ENCODE results near the gene ADGRG7. TPM values are rescaled to one million over a fixed set of nuclear protein-coding genes. Genes with fewer than 3 reads are reported as not detected.

The ADGRG7 gene
- total and polyA plus RNA-seq, 2 donors (not counting 1 experiment from before 2014, with no cell fraction given), result not detected

DNA sequence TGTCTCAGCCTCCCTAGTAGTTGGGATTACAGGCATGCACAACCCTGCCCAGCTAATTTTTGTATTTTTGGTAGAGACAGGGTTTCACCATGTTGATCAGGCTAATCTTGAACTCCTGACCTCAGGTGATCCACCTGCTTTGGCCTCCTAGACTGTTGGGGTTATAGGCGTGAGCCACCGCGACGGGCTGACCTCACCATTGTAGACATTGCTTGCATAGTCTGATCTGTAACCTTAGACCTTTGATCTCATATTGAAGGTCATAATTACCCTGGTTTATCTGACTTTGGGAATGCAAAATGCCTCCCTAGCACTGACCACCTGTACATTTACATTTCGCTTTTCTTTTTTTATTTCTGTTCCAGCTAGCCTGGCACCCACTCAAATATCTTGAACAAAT, 31.2 kb downstream of the ADGRG7 start:
- no peaks in the 10 kb centered on the region for H3K79me2 ChIP-seq (ENCODE audit: control insufficient read depth, insufficient read depth, low read length)
- no peaks in the 10 kb centered on the region for H3K9me3 Mint-ChIP-seq (ENCODE audit: insufficient read depth)
- H4K20me1 ChIP-seq (ENCODE audit: control insufficient read depth, insufficient read depth, low read length, poor library complexity, severe bottlenecking), result no peaks in the 10 kb centered on the region
- H3K4me3 ChIP-seq (ENCODE audit: control extremely low read depth in 1 of 5, extremely low read depth in 1 of 5, insufficient read depth in 1 of 5, low read depth in 2 of 5, low read length in 4 of 5), result no peak overlapping the region
- POLR2A ChIA-PET, result no interaction called here
- peaks cover 16% of the 10 kb centered on the region for H3K27me3 Mint-ChIP-seq
- no peak overlapping the region for H2AFZ ChIP-seq (ENCODE audit: insufficient read depth, low read depth, low read length, poor library complexity, severe bottlenecking)
- DNase-seq (no peak), ATAC-seq (ENCODE audit: low read depth) (no peak)
- CTCF ChIA-PET, result interaction anchor here (0.5 kb wide), 1 partner anchor 52 kb away, joined by 4 read pairs; no protein-coding TSS in a partner anchor
- peaks cover 0 to 7% (median 0%) of the 10 kb centered on the region in 3 donors for H3K9me3 ChIP-seq (ENCODE audit: control extremely low read depth in 1 of 3, control insufficient read depth in 2 of 3, insufficient read depth in 1 of 3, low read length in 2 of 3)
- WGBS (ENCODE audit: insufficient coverage), result 98% methylated on average over 5 of the region's 5 CpGs
- H3K4me2 ChIP-seq (replicated peaks; ENCODE audit: low read depth, low read length, poor library complexity, severe bottlenecking), result no peak overlapping the region
- TF ChIP-seq, protein P1, sequence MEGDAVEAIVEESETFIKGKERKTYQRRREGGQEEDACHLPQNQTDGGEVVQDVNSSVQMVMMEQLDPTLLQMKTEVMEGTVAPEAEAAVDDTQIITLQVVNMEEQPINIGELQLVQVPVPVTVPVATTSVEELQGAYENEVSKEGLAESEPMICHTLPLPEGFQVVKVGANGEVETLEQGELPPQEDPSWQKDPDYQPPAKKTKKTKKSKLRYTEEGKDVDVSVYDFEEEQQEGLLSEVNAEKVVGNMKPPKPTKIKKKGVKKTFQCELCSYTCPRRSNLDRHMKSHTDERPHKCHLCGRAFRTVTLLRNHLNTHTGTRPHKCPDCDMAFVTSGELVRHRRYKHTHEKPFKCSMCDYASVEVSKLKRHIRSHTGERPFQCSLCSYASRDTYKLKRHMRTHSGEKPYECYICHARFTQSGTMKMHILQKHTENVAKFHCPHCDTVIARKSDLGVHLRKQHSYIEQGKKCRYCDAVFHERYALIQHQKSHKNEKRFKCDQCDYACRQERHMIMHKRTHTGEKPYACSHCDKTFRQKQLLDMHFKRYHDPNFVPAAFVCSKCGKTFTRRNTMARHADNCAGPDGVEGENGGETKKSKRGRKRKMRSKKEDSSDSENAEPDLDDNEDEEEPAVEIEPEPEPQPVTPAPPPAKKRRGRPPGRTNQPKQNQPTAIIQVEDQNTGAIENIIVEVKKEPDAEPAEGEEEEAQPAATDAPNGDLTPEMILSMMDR (IDR thresholded peaks at IDR 0.05), result no peak
- no peak for TF ChIP-seq EZH2 (IDR thresholded peaks at IDR 0.05; ENCODE audit: borderline replicate concordance, insufficient read depth, low read depth, low read length, poor library complexity, severe bottlenecking)
- H3K4me3 Mint-ChIP-seq, result no peak overlapping the region
- intact Hi-C loops (cut with micrococcal nuclease), result no loop called here
- no peaks in the 10 kb centered on the region for H3K4me1 Mint-ChIP-seq
- H3K27ac Mint-ChIP-seq, result no peak overlapping the region
- H3K4me1 ChIP-seq (ENCODE audit: control insufficient read depth in 2 of 2, insufficient read depth in 2 of 2, low read length in 2 of 2), result peaks cover 0 to 4% of the 10 kb centered on the region in 2 donors
- no peaks in the 10 kb centered on the region for H3K36me3 ChIP-seq (replicated peaks in 1 of 2; ENCODE audit: control extremely low read depth in 1 of 2, control insufficient read depth in 1 of 2, extremely low read depth in 1 of 2, insufficient read depth in 2 of 2, low read length in 1 of 2)
- H3K27ac ChIP-seq (ENCODE audit: low read length in 2 of 2), result no peak overlapping the region
- H3K9ac ChIP-seq (ENCODE audit: low read length), result no peak overlapping the region
- no peaks in the 10 kb centered on the region for H3K27me3 ChIP-seq (replicated peaks in 1 of 4; ENCODE audit: control extremely low read depth in 1 of 4, control insufficient read depth in 3 of 4, insufficient read depth in 4 of 4, low read length in 3 of 4)

DNA sequence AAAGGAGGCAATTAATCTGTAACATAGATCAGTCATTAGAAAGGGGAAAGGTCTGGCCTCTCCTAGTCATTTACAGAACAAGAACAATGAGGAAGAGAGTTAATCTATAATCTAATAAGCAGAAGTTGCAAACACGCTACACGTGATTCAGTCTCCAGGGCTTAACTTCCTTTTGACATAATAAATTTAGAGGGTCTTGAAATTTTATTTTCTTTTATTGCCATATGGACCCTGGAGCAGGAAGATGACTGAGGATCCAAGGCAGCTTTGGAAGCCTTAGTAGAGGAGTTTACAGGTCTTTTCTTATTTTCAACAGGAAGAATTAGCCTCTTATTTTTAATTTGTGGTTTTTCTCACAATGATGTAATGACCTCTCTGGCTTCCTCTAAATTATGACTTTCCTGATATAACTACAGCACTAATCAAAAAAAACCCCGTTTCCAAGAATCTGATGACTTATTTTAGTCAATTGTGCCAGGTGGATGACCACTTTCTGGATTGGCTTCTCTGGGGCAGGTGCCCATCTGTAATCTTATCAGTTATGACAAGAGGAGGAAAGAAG, 32.2 kb downstream of the ADGRG7 start:
- TF ChIP-seq, protein P1 (IDR thresholded peaks at IDR 0.05), result no peak
- TF ChIP-seq EZH2 (IDR thresholded peaks at IDR 0.05; ENCODE audit: borderline replicate concordance, insufficient read depth, low read depth, low read length, poor library complexity, severe bottlenecking), result no peak
- ATAC-seq (ENCODE audit: low read depth) (no peak), DNase-seq (no peak)
- H2AFZ ChIP-seq (ENCODE audit: insufficient read depth, low read depth, low read length, poor library complexity, severe bottlenecking), result no peak overlapping the region
- intact Hi-C loops (cut with micrococcal nuclease), result no loop called here
- Mint-ChIP-seq H3K27ac (no peak overlapping the region), H3K4me3 (no peak overlapping the region), H3K4me1 (no peaks in the 10 kb centered on the region), H3K27me3 (peaks cover 20% of the 10 kb centered on the region), H3K9me3 (ENCODE audit: insufficient read depth) (no peaks in the 10 kb centered on the region)
- no peak overlapping the region for H3K9ac ChIP-seq (ENCODE audit: low read length)
- H3K27me3 ChIP-seq (replicated peaks in 1 of 4; ENCODE audit: control extremely low read depth in 1 of 4, control insufficient read depth in 3 of 4, insufficient read depth in 4 of 4, low read length in 3 of 4), result no peaks in the 10 kb centered on the region
- WGBS (ENCODE audit: insufficient coverage), result no CpG with 5 or more reads among the region's 3 CpGs
- ChIA-PET CTCF (interaction anchor here (0.6 kb wide), 1 partner anchor 182 kb away, joined by 4 read pairs; no protein-coding TSS in a partner anchor), POLR2A (no interaction called here)
- peaks cover 0 to 7% (median 0%) of the 10 kb centered on the region in 3 donors for H3K9me3 ChIP-seq (ENCODE audit: control extremely low read depth in 1 of 3, control insufficient read depth in 2 of 3, insufficient read depth in 1 of 3, low read length in 2 of 3)
- peaks cover 0 to 4% of the 10 kb centered on the region in 2 donors for H3K4me1 ChIP-seq (ENCODE audit: control insufficient read depth in 2 of 2, insufficient read depth in 2 of 2, low read length in 2 of 2)
- no peak overlapping the region for H3K4me2 ChIP-seq (replicated peaks; ENCODE audit: low read depth, low read length, poor library complexity, severe bottlenecking)
- H3K27ac ChIP-seq (ENCODE audit: low read length in 2 of 2), result no peak overlapping the region
- H3K4me3 ChIP-seq (ENCODE audit: control extremely low read depth in 1 of 5, extremely low read depth in 1 of 5, insufficient read depth in 1 of 5, low read depth in 2 of 5, low read length in 4 of 5), result no peak overlapping the region
- H4K20me1 ChIP-seq (ENCODE audit: control insufficient read depth, insufficient read depth, low read length, poor library complexity, severe bottlenecking), result no peaks in the 10 kb centered on the region
- no peaks in the 10 kb centered on the region for H3K36me3 ChIP-seq (replicated peaks in 1 of 2; ENCODE audit: control extremely low read depth in 1 of 2, control insufficient read depth in 1 of 2, extremely low read depth in 1 of 2, insufficient read depth in 2 of 2, low read length in 1 of 2)
- H3K79me2 ChIP-seq (ENCODE audit: control insufficient read depth, insufficient read depth, low read length), result no peaks in the 10 kb centered on the region
